ENCODE data around the gene SH3BP2.
A peak's percentile ranks its signal among the peaks of the same experiment; 100 is the strongest.
"Not testable (repeated sequence)": the region's sequence is repeated elsewhere in the genome, so short reads cannot be mapped to it uniquely, and the experiment has no call there.

SH3BP2 gene

GRCh38 chr4:2762486-2763370 is 30.2 kb upstream of the SH3BP2 start:
- not testable (repeated sequence) for DNase-seq (ENCODE audit: low read depth in 3 of 3)

DNA sequence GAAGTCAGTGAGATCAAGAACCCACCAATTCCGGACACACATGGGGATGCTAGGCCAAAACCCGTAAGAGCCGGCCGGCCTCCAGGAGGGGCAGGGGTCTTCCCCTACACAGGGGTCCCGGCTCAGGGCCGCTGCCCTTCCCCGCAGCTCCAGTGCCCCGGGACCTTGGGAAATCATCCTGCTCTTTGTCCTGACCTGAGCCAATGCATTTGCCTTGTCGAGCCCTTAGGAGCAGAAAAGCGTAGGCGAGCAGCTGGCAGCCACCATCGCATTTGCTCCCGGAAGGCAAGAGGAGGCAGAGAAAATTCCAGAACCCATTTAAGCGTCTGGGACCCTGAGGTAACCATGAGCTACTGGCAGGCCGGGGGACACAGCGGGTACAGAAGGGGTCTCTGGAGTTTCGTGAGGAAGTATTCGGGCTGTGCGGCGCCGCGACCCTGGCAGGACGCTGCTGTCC is 29.3 kb upstream of the SH3BP2 start:
- no peak for DNase-seq (ENCODE audit: low read depth in 3 of 3)

GRCh38 chr4:2765832-2766526 is 26.9 kb upstream of the SH3BP2 start:
- no peak for DNase-seq (ENCODE audit: low read depth in 3 of 3)

GRCh38 chr4:2767046-2767704 is 25.7 kb upstream of the SH3BP2 start:
- no peak for DNase-seq (ENCODE audit: low read depth in 3 of 3)

DNA sequence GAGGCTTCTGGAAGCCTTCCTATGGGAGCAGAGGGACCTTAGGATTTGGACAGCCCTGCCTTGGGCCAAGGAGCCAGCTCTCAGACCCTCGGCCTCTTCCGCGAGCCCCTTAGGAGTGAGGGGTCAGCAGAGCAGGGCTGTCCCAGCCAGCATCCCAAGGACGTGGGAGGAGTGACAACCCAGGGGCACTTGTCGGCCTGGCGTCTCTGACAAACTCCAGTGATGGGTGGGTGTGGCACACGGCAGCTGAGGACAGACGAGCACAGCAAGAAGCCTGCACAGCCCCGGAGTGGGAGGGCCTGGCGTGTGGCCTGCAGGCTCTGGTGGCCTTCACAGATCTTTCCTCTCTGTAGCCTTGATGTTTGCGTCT is 25.2 kb upstream of the SH3BP2 start:
- DNase-seq (ENCODE audit: low read depth in 3 of 3) = no peak

DNA sequence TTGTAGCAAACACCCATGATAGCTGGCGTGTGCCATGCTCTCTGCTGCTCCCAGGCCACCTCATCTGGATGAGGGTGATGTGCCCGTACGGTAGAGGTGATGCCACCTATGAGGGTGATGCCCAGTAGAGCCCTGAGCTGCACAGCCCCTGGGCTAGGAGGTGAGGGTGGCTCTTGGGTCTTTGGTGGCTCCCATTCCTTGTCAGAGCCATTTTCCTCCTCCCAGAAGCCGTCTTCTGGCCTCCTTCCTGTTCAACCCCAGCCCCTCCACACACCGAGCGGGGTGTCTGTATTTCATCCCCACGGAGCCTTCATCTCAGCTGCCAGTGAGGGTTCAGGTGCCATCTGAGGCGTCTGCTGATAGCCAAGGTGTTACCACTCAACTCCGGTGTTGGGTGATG is 24.8 kb upstream of the SH3BP2 start:
- DNase-seq (ENCODE audit: low read depth in 3 of 3) = no peak

- DNase-seq (ENCODE audit: low read depth in 3 of 3) = no peak
Measured at GRCh38 chr4:2768921-2769336, 24.0 kb upstream of the SH3BP2 start.

GRCh38 chr4:2771264-2771663 is 21.6 kb upstream of the SH3BP2 start:
- no peak for DNase-seq (ENCODE audit: low read depth in 3 of 3)

GRCh38 chr4:2780643-2781042 is 12.2 kb upstream of the SH3BP2 start:
- not testable (repeated sequence) for DNase-seq (ENCODE audit: low read depth in 3 of 3)

DNA sequence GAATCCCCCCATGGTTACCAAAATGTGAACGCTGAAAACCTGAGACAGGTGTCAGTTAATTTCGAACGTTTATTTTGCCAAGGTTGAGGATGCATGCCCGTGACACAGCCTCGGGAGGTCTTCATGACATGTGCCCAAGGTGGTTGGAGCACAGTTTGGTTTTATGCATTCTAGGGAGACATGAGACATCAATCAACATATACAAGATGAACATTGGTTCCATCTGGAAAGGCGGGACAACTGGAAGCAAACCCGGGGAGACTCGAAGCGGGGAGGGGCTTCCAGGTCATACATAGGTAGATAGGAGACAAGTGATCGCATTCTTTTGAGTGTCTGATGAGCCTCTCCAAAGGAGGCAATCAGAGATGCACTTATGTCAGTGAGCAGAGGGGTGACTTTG is 11.0 kb upstream of the SH3BP2 start:
- no peak for DNase-seq (ENCODE audit: low read depth in 3 of 3)

- DNase-seq (ENCODE audit: low read depth in 3 of 3) = no peak
Measured at GRCh38 chr4:2783790-2784189, 9.1 kb upstream of the SH3BP2 start.

- no peak for DNase-seq (ENCODE audit: low read depth in 3 of 3)
Measured at GRCh38 chr4:2785613-2786012, 7.3 kb upstream of the SH3BP2 start.

- DNase-seq (ENCODE audit: low read depth in 3 of 3) = peak; percentile 51 to 77 (median 74)
Measured at GRCh38 chr4:2786152-2786671, 6.7 kb upstream of the SH3BP2 start.

- DNase-seq (ENCODE audit: low read depth in 3 of 3) = no peak
Measured at GRCh38 chr4:2786794-2787229, 6.1 kb upstream of the SH3BP2 start.

DNA sequence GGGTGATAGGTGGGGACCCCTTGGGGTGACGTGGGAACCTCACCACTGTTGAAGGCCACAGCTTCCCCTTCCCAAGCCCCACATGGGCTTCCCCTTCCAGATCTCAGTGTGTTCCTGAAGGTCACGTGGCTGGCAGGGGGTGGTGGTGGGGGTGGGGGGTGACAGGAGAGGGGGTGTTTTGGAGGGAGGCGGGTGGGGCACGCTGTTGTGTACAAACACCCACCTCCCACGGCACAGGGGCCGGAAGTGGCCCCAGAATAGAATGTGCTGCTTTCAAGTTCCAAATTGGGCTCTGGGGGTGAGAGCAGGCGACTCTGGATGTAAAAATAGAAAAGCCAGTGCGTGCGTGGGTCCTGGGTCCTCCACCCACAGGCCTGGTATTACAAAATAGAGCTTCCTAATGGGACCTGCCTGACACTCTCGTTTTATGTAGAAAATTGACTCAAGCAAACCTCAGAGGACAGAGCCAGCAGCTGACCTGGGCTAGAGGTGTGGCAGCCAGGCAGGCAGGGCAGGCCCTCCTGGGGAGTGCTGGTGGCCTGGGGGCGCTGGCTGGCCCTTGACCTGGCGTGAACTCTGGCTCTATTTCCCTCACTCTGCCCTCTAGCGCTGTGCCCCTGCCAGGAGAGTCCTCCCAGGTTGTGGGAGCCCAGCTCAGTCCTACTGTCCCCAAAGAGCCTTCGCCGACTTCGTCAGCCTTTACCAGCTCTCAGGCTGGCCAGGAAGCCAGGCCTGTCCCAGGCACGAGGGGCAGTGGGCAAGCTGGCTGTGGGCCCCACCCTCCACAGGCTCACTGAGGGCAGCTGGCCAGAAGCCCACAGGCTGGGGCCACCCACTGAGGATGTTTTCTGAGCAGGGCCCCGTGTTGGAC is 5.4 kb upstream of the SH3BP2 start:
- peak in 2 of 3 experiments; percentile 64 to 68 for DNase-seq (ENCODE audit: low read depth in 3 of 3)

DNA sequence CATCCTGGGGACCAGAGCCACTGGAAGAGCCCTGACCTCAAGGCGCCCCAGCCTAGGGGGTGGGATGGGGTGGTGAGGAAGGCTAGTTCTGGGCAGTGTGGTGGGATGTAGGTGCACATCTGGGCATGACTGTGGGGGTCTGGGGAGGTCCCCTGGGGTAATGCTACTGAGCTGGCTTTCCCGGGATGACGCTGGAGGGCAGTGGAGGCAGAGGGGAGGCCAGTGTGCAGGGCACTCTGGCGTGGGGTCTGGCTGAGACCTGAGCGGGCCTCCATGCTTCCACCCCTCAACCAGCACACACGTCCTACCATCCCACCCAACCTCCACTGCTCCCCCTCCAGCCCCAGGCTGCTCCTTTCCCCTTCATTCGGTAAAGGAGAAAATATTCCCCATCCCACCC is 4.8 kb upstream of the SH3BP2 start:
- DNase-seq (ENCODE audit: low read depth in 3 of 3) = no peak

GRCh38 chr4:2788532-2789103 is 4.3 kb upstream of the SH3BP2 start:
- DNase-seq (ENCODE audit: low read depth in 3 of 3) = no peak

DNA sequence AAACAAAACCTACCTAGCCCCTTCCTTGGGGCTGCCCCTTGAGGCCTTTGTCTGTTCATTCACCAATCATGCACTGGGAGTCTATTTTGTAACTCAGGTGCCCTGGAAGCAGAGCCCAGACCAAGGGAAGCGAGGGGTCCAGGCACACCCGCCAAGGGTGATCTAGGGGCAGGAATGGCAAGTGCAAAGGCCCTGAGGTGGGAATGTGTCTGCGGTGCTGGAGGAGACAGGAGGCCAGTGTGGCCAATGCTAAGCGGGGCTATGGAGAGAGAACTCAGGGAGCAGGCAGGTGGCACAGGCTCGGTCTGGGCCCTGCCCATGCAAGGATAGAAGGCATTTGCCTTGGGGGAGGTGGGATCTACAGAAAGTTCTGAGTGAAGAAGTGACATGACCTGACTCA is 3.5 kb upstream of the SH3BP2 start:
- DNase-seq (ENCODE audit: low read depth in 3 of 3) = no peak

DNA sequence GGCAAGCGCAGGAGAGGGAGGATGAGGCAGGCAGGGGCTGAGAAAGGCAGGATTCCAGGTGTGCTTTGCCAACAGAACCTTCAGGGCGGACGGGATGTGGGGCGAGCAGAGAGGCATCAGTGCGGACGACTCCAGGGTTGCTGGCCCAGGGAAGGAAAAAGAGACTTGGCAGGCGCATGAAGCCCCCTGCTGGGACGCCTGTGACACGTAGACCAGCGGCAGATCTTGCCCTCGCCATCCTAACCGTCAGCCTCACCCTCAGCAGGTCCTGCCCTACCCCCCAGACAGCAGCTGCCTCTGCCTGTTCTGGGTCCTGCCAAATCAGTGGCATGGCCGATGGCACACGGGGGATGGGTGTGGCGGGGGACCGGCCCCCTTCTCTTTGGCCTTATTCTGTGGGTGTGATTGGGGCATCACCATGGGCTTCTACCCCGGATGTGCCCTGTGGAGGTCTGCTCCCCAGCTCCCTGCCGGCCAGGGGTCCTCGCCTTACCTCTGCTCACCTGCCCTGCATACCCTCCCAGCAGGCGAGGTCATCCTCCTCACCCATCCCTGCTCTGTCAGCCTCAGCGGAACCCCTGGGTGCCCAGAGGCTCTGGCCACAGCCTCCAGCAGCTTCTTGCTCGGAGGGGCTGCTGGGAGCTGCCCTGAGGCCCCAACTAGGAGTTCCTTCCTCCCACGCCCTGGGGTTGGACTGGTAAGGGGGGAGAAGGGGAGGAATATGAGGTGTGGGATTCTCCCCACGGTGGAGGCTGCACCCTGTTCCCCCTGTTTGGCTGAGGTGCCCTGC is 2.9 kb upstream of the SH3BP2 start:
- no peak for DNase-seq (ENCODE audit: low read depth in 3 of 3)
